Stomach (tissue), 4 donors: ENCODE results near the gene COL24A1.

Experiments
- POLR2A ChIP-seq, 4 donors: fragments of 450-650 bp; IDR thresholded peaks; one replicate each; pipeline ENCODE4 v1.6.1; 2016; ENCODE audit warnings: antibody characterized with exemption in 4 of 4, control low read depth in 2 of 4, mild to moderate bottlenecking in 1 of 4, moderate library complexity in 1 of 4
- POLR2AphosphoS5 ChIP-seq, 3 donors: sonication (generic); formaldehyde crosslinking; IDR thresholded peaks; one replicate each; pipeline ENCODE4 v1.6.1; 2016; ENCODE audit warnings: antibody characterized with exemption in 3 of 3
- TF ChIP-seq, protein P1 (sequence below), 7 experiments: fragments of 450-650 bp in 4 of 7; fragments of 200-600 bp in 3 of 7; sonication (generic) in 3 of 7; IDR thresholded peaks; one replicate each; pipeline ENCODE4 v1.5.1; 2016 to 2019; ENCODE audit warnings: antibody characterized with exemption in 7 of 7, control low read depth in 2 of 7, mild to moderate bottlenecking in 1 of 7

DNA sequence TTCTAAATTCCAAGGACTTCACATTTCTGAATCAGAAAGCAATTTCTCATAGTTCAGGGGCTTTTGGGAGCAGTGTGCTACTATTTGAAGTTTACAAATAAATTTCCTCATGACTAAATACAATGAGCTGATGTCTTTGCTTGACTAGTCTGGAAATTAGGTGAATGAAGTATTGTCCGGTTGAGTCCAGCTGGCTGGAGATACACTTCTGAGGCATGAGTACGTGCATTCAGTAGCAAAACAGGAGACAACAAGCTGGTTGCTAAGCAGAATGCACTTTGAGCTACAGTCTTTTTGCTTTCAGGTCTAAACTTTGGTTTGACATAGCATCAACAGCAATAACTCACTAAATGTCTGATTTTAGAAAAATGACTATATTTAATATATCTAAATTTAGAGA is 475.5 kb downstream of the COL24A1 start:
- TF ChIP-seq POLR2A (IDR thresholded peaks at IDR 0.05) (no peak), POLR2AphosphoS5 (IDR thresholded peaks at IDR 0.05) (no peak)
- TF ChIP-seq, protein P1, sequence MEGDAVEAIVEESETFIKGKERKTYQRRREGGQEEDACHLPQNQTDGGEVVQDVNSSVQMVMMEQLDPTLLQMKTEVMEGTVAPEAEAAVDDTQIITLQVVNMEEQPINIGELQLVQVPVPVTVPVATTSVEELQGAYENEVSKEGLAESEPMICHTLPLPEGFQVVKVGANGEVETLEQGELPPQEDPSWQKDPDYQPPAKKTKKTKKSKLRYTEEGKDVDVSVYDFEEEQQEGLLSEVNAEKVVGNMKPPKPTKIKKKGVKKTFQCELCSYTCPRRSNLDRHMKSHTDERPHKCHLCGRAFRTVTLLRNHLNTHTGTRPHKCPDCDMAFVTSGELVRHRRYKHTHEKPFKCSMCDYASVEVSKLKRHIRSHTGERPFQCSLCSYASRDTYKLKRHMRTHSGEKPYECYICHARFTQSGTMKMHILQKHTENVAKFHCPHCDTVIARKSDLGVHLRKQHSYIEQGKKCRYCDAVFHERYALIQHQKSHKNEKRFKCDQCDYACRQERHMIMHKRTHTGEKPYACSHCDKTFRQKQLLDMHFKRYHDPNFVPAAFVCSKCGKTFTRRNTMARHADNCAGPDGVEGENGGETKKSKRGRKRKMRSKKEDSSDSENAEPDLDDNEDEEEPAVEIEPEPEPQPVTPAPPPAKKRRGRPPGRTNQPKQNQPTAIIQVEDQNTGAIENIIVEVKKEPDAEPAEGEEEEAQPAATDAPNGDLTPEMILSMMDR (IDR thresholded peaks at IDR 0.05): no peak
